GM23248 (cell line): Measurements from ENCODE around the gene FAM162B.

Source experiments
- EZH2 ChIP-seq: fragments of 200-600 bp; sonication (generic); IDR thresholded peaks from 2 replicates; pipeline ENCODE4 v1.6.1; 2018; ENCODE audit warnings: antibody characterized with exemption, mild to moderate bottlenecking; ENCODE audit not compliant: insufficient read depth, poor library complexity, severe bottlenecking
- EZH2phosphoT487 ChIP-seq: fragments of 200-600 bp; sonication (generic); IDR thresholded peaks from 2 replicates; pipeline ENCODE4 v1.6.1; 2018; ENCODE audit warnings: antibody characterized with exemption, moderate library complexity, mild to moderate bottlenecking, low read depth; ENCODE audit not compliant: insufficient read depth

- TF ChIP-seq EZH2 (peak; percentile 40), EZH2phosphoT487 (no peak)
Observed at GRCh38 chr6:116764961-116765841, at the start of gene FAM162B.
